Measurements from ENCODE around the gene GUCY2D. TPM values are rescaled to one million over a fixed set of nuclear protein-coding genes. Genes with fewer than 3 reads are reported as not detected.

Gene GUCY2D
- total RNA-seq, 1 donor from 2014 or later = not detected

DNA sequence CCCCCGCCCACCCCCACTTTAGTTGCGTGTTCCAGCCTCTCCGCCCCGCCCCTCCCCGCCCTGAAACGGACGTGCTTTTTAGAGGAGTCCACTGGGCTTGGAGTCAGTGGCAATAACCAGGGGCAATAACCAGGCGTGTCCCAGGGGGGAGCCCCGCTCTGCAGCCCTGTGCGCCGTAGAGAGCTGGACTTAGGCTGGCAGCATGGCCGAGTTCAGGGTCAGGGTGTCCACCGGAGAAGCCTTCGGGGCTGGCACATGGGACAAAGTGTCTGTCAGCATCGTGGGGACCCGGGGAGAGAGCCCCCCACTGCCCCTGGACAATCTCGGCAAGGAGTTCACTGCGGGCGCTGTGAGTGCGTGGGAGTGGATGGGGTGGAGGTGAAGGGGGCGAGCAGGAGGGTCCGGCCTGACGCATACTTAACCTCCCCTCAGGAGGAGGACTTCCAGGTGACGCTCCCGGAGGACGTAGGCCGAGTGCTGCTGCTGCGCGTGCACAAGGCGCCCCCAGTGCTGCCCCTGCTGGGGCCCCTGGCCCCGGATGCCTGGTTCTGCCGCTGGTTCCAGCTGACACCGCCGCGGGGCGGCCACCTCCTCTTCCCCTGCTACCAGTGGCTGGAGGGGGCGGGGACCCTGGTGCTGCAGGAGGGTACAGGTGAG, 36.7 kb downstream of the GUCY2D start, which contains the start of gene ALOX15B:
Gene ALOX15B (plus strand): TSS at position 106 of the 657 bp plus-strand sequence. CDS start 97 bp downstream, at position 203.
- TF ChIP-seq, protein P1, sequence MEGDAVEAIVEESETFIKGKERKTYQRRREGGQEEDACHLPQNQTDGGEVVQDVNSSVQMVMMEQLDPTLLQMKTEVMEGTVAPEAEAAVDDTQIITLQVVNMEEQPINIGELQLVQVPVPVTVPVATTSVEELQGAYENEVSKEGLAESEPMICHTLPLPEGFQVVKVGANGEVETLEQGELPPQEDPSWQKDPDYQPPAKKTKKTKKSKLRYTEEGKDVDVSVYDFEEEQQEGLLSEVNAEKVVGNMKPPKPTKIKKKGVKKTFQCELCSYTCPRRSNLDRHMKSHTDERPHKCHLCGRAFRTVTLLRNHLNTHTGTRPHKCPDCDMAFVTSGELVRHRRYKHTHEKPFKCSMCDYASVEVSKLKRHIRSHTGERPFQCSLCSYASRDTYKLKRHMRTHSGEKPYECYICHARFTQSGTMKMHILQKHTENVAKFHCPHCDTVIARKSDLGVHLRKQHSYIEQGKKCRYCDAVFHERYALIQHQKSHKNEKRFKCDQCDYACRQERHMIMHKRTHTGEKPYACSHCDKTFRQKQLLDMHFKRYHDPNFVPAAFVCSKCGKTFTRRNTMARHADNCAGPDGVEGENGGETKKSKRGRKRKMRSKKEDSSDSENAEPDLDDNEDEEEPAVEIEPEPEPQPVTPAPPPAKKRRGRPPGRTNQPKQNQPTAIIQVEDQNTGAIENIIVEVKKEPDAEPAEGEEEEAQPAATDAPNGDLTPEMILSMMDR (IDR thresholded peaks at IDR 0.05) = no peak
- Mint-ChIP-seq H3K4me1 (ENCODE audit: unreplicated experiment) (no peaks in the 10 kb centered on the region), H3K27me3 (ENCODE audit: unreplicated experiment) (peaks cover 26% of the 10 kb centered on the region), H3K27ac (ENCODE audit: unreplicated experiment) (no peak within 1 kb of the TSS), H3K9me3 (ENCODE audit: unreplicated experiment) (no peaks in the 10 kb centered on the region), H3K36me3 (ENCODE audit: unreplicated experiment) (no peaks in the 10 kb centered on the region), H3K4me3 (ENCODE audit: unreplicated experiment) (no peak within 1 kb of the TSS)
- no peak for DNase-seq (ENCODE audit: extremely low spot score, unreplicated experiment)

- H3K9me3 Mint-ChIP-seq (ENCODE audit: unreplicated experiment) = no peaks in the 10 kb centered on the region
- DNase-seq (ENCODE audit: extremely low spot score, unreplicated experiment) = no peak
- H3K4me1 Mint-ChIP-seq (ENCODE audit: unreplicated experiment) = no peaks in the 10 kb centered on the region
- no peak overlapping the region for H3K4me3 Mint-ChIP-seq (ENCODE audit: unreplicated experiment)
- H3K27ac Mint-ChIP-seq (ENCODE audit: unreplicated experiment) = no peak overlapping the region
- no peaks in the 10 kb centered on the region for H3K36me3 Mint-ChIP-seq (ENCODE audit: unreplicated experiment)
- TF ChIP-seq, protein P1 (IDR thresholded peaks at IDR 0.05) = no peak
- peaks cover 20% of the 10 kb centered on the region for H3K27me3 Mint-ChIP-seq (ENCODE audit: unreplicated experiment)
These were observed 37.3 kb downstream of the GUCY2D start for GRCh38 chr17:8039611-8040168.

DNA sequence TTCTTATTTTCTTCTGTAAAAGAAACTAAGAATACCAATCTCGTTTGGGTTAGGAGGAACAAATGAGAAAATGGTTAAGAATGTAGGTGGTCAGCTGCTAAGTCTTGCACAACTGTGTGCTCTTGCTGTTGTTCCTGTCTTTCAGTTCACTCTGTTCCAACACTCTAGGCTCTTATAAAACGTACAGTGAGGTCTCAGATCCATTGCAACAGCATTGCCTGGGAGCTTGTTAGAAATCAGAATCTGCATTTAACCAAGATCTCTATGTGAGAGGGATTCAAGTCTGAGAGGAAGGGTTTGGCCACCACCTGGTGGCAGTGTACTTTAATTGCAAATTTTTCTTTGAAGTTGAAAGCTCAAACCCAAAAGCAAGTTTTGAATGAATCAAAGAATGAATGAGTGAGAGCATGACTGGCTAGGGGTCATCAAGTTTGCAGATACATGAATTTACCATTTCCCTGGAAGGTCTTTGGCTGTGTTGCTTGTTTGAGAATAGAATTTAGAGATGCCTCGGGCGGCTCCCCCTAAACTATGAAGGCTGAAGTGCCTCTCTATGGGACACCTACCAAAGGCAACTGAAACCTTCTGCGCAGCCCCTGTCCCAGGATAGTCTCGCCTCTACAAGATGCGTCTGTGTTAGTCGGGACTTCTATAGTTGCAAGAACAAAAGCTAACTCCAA, 39.0 kb downstream of the GUCY2D start:
- Mint-ChIP-seq H3K4me1 (ENCODE audit: unreplicated experiment) (no peaks in the 10 kb centered on the region), H3K9me3 (ENCODE audit: unreplicated experiment) (no peaks in the 10 kb centered on the region), H3K27ac (ENCODE audit: unreplicated experiment) (no peak overlapping the region), H3K36me3 (ENCODE audit: unreplicated experiment) (no peaks in the 10 kb centered on the region), H3K27me3 (ENCODE audit: unreplicated experiment) (peaks cover 17% of the 10 kb centered on the region), H3K4me3 (ENCODE audit: unreplicated experiment) (no peak overlapping the region)
- DNase-seq (ENCODE audit: extremely low spot score, unreplicated experiment) = no peak
- TF ChIP-seq, protein P1 (IDR thresholded peaks at IDR 0.05) = peak; percentile 65

GRCh38 chr17:8041979-8042378, 39.6 kb downstream of the GUCY2D start:
- TF ChIP-seq, protein P1 (IDR thresholded peaks at IDR 0.05) = no peak
- DNase-seq (ENCODE audit: extremely low spot score, unreplicated experiment) = no peak
- no peaks in the 10 kb centered on the region for H3K4me1 Mint-ChIP-seq (ENCODE audit: unreplicated experiment)
- peaks cover 21% of the 10 kb centered on the region for H3K27me3 Mint-ChIP-seq (ENCODE audit: unreplicated experiment)
- no peak overlapping the region for H3K27ac Mint-ChIP-seq (ENCODE audit: unreplicated experiment)
- no peaks in the 10 kb centered on the region for H3K36me3 Mint-ChIP-seq (ENCODE audit: unreplicated experiment)
- H3K9me3 Mint-ChIP-seq (ENCODE audit: unreplicated experiment) = no peaks in the 10 kb centered on the region
- no peak overlapping the region for H3K4me3 Mint-ChIP-seq (ENCODE audit: unreplicated experiment)
